Thyroid gland (tissue), 4 donors: Measurements from ENCODE around the gene ALDH1A1. TPM values are rescaled to one million over a fixed set of nuclear protein-coding genes. Genes with fewer than 3 reads are reported as not detected.

ENCODE experiments used
- DNase-seq, 2 donors: peaks; one replicate each; pipeline ENCODE4 v3.0.0-alpha.2; 2019
- H3K27ac ChIP-seq, 3 donors: fragments of 200-600 bp; sonication (generic); 1 replicate in 2 of 3; 2 replicates in 1 of 3; pipeline ENCODE4 v1.5.1; 2016 to 2019; ENCODE audit warnings: mild to moderate bottlenecking in 1 of 3, moderate library complexity in 1 of 3
- H3K27me3 ChIP-seq: fragments of 200-600 bp; sonication (generic); one replicate; pipeline ENCODE4 v1.5.1; 2019
- H3K36me3 ChIP-seq, 2 donors: fragments of 200-600 bp; sonication (generic); one replicate each; pipeline ENCODE4 v1.5.1; 2016 to 2019
- H3K4me1 ChIP-seq, 2 donors: fragments of 200-600 bp; sonication (generic); one replicate each; pipeline ENCODE4 v1.5.1; 2017 to 2019
- H3K4me3 ChIP-seq, 3 donors: fragments of 200-600 bp; sonication (generic); replicated peaks in 1 of 3; 1 replicate in 2 of 3; 2 replicates in 1 of 3; pipeline ENCODE4 v1.5.1; 2016; ENCODE audit warnings: mild to moderate bottlenecking in 1 of 3
- H3K9me3 ChIP-seq: fragments of 200-600 bp; sonication (generic); one replicate; pipeline ENCODE4 v1.5.1; 2017
- CTCF ChIP-seq, 6 experiments: fragments of 200-600 bp in 3 of 6; fragments of 450-650 bp in 3 of 6; sonication (generic) in 3 of 6; IDR thresholded peaks; one replicate each; pipeline ENCODE4 v1.5.1; 2016 to 2019; ENCODE audit warnings: antibody characterized with exemption in 6 of 6, mild to moderate bottlenecking in 2 of 6, inconsistent platforms in 1 of 6, moderate library complexity in 1 of 6
- POLR2A ChIP-seq, 2 donors: fragments of 450-650 bp; IDR thresholded peaks; one replicate each; pipeline ENCODE4 v1.6.1; 2017; ENCODE audit warnings: antibody characterized with exemption in 2 of 2, mild to moderate bottlenecking in 2 of 2, moderate library complexity in 1 of 2
- WGBS, 2 donors: methylation state at CpG; one replicate each; pipeline ENCODE4 v1.1.5; 2017; 5-methylcytosine and 5-hydroxymethylcytosine counted together
- intact Hi-C: fragments of 100-400 bp; cut with DNase I; formaldehyde crosslinking; loops from one replicate; pipeline ENCODE4 v1.15.1; 2023
- total RNA-seq, 4 donors: library from RNA; depleted of rRNA; stranded (reverse); fragments of >200 nt; gene quantifications; one replicate each; pipeline ENCODE4 v1.2.3, GENCODE V29; 2016

The ALDH1A1 gene
- total RNA-seq, 4 donors from 2014 or later: 237 to 323 (median 293) TPM

- Histone ChIP-seq H3K4me1 (peaks cover 0 to 5% of the 10 kb centered on the region in 2 donors), H3K4me3 (no peak overlapping the region), H3K9me3 (no peaks in the 10 kb centered on the region), H3K27ac (no peak overlapping the region), H3K27me3 (no peaks in the 10 kb centered on the region), H3K36me3 (no peaks in the 10 kb centered on the region)
- WGBS, 2 donors: 90 to 91% methylated on average over 2 of the region's 2 CpGs
- no peak for DNase-seq
- TF ChIP-seq CTCF (IDR thresholded peaks at IDR 0.05) (no peak), POLR2A (IDR thresholded peaks at IDR 0.05) (no peak)
- intact Hi-C loops: no loop called here
These were observed 54.5 kb downstream of the ALDH1A1 start for GRCh38 chr9:72898360-72898759.

- TF ChIP-seq POLR2A (IDR thresholded peaks at IDR 0.05) (no peak), CTCF (IDR thresholded peaks at IDR 0.05) (no peak)
- Histone ChIP-seq H3K4me1 (peaks cover 0 to under 1% of the 10 kb centered on the region in 2 donors), H3K27me3 (no peaks in the 10 kb centered on the region), H3K27ac (no peak overlapping the region), H3K9me3 (no peaks in the 10 kb centered on the region), H3K36me3 (no peaks in the 10 kb centered on the region), H3K4me3 (no peak overlapping the region)
- no peak for DNase-seq
- intact Hi-C loops: no loop called here
- WGBS, 2 donors: 77 to 90% methylated on average over 3 of the region's 3 CpGs
These were observed 55.7 kb downstream of the ALDH1A1 start for GRCh38 chr9:72897069-72897649.

GRCh38 chr9:72896439-72896838 is 56.4 kb downstream of the ALDH1A1 start:
- Histone ChIP-seq H3K36me3 (no peaks in the 10 kb centered on the region), H3K27ac (no peak overlapping the region), H3K4me1 (no peaks in the 10 kb centered on the region), H3K4me3 (no peak overlapping the region), H3K9me3 (no peaks in the 10 kb centered on the region), H3K27me3 (no peaks in the 10 kb centered on the region)
- no peak for DNase-seq
- WGBS, 2 donors: 94 to 97% methylated on average over 1 of the region's 1 CpG
- TF ChIP-seq CTCF (IDR thresholded peaks at IDR 0.05) (no peak), POLR2A (IDR thresholded peaks at IDR 0.05) (no peak)
- intact Hi-C loops: no loop called here

GRCh38 chr9:72895122-72895521 is 57.7 kb downstream of the ALDH1A1 start:
- Histone ChIP-seq H3K27ac (no peak overlapping the region), H3K4me3 (no peak overlapping the region), H3K9me3 (no peaks in the 10 kb centered on the region), H3K36me3 (no peaks in the 10 kb centered on the region), H3K4me1 (no peaks in the 10 kb centered on the region), H3K27me3 (no peaks in the 10 kb centered on the region)
- TF ChIP-seq CTCF (IDR thresholded peaks at IDR 0.05) (no peak), POLR2A (IDR thresholded peaks at IDR 0.05) (no peak)
- DNase-seq: no peak
- WGBS, 2 donors: 99% methylated on average over 2 of the region's 2 CpGs
- intact Hi-C loops: no loop called here

GRCh38 chr9:72894342-72894741 is 58.5 kb downstream of the ALDH1A1 start:
- no peaks in the 10 kb centered on the region for H3K36me3 ChIP-seq
- H3K27me3 ChIP-seq: no peaks in the 10 kb centered on the region
- 97% methylated on average over 5 of the region's 5 CpGs for WGBS, 2 donors
- no peak for TF ChIP-seq POLR2A (IDR thresholded peaks at IDR 0.05)
- no peak for TF ChIP-seq CTCF (IDR thresholded peaks at IDR 0.05)
- H3K27ac ChIP-seq: no peak overlapping the region
- no peak for DNase-seq
- no peaks in the 10 kb centered on the region for H3K9me3 ChIP-seq
- intact Hi-C loops: no loop called here
- H3K4me3 ChIP-seq: no peak overlapping the region
- no peaks in the 10 kb centered on the region for H3K4me1 ChIP-seq
